Measurements from ENCODE around the gene PPP4R2. TPM values are rescaled to one million over a fixed set of nuclear protein-coding genes. Genes with fewer than 3 reads are reported as not detected.

PPP4R2 gene
- total and polyA plus RNA-seq, 2 of the 8 experiments (the other 6 are each of a cell fraction or from before 2014, with no cell fraction given): 11.5 to 89.9 TPM

- Histone ChIP-seq H3K4me3 (ENCODE audit: extremely low read depth in 1 of 4, insufficient read depth in 2 of 4, low read depth in 3 of 4, low read length in 4 of 4) (no peak overlapping the region), H3K4me2 (ENCODE audit: insufficient read depth in 1 of 2, low read depth in 2 of 2, low read length in 2 of 2) (peak overlapping the region in 1 of 2 experiments; percentile 37; a peak in 2 of 4 replicates), H3K27me3 (replicated peaks in 1 of 4; ENCODE audit: control insufficient read depth in 3 of 4, extremely low read depth in 1 of 4, insufficient read depth in 3 of 4, low read length in 3 of 4) (no peaks in the 10 kb centered on the region), H3K4me1 (replicated peaks in 1 of 4; ENCODE audit: control insufficient read depth in 3 of 4, insufficient read depth in 4 of 4, low read length in 3 of 4) (peaks cover 0 to 14% (median 3%) of the 10 kb centered on the region in 4 experiments; a peak in 3 of 7 replicates), H4K5ac (ENCODE audit: insufficient read length, low read depth, low read length) (no peak overlapping the region), H3K79me2 (ENCODE audit: control insufficient read depth in 1 of 2, insufficient read depth in 2 of 2, low read length in 2 of 2) (peaks cover 25 to 100% of the 10 kb centered on the region in 2 experiments), H2BK12ac (ENCODE audit: low read depth, low read length) (no peak overlapping the region), H4K8ac (ENCODE audit: extremely low read depth, insufficient read depth, low read length) (no peak overlapping the region), H3K23ac (ENCODE audit: insufficient read length) (no peak overlapping the region), H3K4ac (replicated peaks; ENCODE audit: insufficient read length, low read depth, low read length) (no peak overlapping the region), H2AK5ac (ENCODE audit: low read depth, low read length) (no peak overlapping the region), H2BK5ac (ENCODE audit: low read depth, low read length) (no peak overlapping the region), H2BK15ac (ENCODE audit: low read length) (no peak overlapping the region), H3K9ac (replicated peaks in 1 of 4; ENCODE audit: extremely low read depth in 1 of 4, low read depth in 3 of 4, low read length in 3 of 4) (no peak overlapping the region), H3K14ac (ENCODE audit: insufficient read length) (no peak overlapping the region), H3K9me3 (ENCODE audit: insufficient read depth in 2 of 2, low read depth in 1 of 2, low read length in 1 of 2) (no peaks in the 10 kb centered on the region), H2BK120ac (replicated peaks; ENCODE audit: low read depth, low read length) (no peak overlapping the region), H3K36me3 (ENCODE audit: control insufficient read depth in 2 of 4, insufficient read depth in 4 of 4, low read length in 3 of 4) (no peaks in the 10 kb centered on the region), H4K91ac (replicated peaks; ENCODE audit: insufficient read length, low read length) (no peak overlapping the region), H3K27ac (ENCODE audit: low read depth, low read length) (no peak overlapping the region), H3K23me2 (ENCODE audit: low read depth, low read length) (no peaks in the 10 kb centered on the region), H2BK20ac (ENCODE audit: low read length) (no peak overlapping the region), H4K20me1 (replicated peaks in 1 of 2; ENCODE audit: control insufficient read depth in 1 of 2, insufficient read depth in 2 of 2, low read length in 2 of 2) (peaks cover 25 to 28% of the 10 kb centered on the region in 2 experiments), H2AFZ (ENCODE audit: low read length) (no peak overlapping the region), H3K56ac (replicated peaks; ENCODE audit: insufficient read length, low read depth, low read length) (no peak overlapping the region), H3K18ac (ENCODE audit: extremely low read depth, low read length) (no peak overlapping the region), H3K79me1 (ENCODE audit: low read depth, low read length) (0 out of 2 replicates have a peak, but pooled peaks cover 5% of the 10 kb centered on the region)
- CTCF ChIA-PET (ENCODE audit: partially characterized antibody): interaction anchor here (0.9 kb wide), 1 partner anchor 20 kb away, joined by 3 read pairs; no protein-coding TSS in a partner anchor
- FAIRE-seq: no peak
- POLR2A ChIA-PET (ENCODE audit: partially characterized antibody): interaction anchor here (0.6 to 1.9 kb wide), 4 partner anchors 14 to 74 kb away, joined by 3 to 5 read pairs (median 4); partner anchors contain the start of gene PPP4R2
- DNase-seq (ENCODE audit: low read depth in 1 of 2, low spot score in 2 of 2): no peak
- WGBS, 2 experiments (ENCODE audit: extremely low coverage in 1 of 2, insufficient coverage in 1 of 2, insufficient read length in 1 of 2, insufficient replicate concordance in 2 of 2, low coverage in 1 of 2, low lambda C conversion rate in 2 of 2, missing lambda C conversion rate in 1 of 2): 76% methylated on average over 3 of the region's 3 CpGs; no CpG with 5 or more reads in 1 of the 2 experiments
- no peak for TF ChIP-seq GABPA (IDR thresholded peaks at IDR 0.05; ENCODE audit: borderline replicate concordance, insufficient read depth, low read length)
- no peak for TF ChIP-seq TBP (IDR thresholded peaks at IDR 0.05; ENCODE audit: low read depth, low read length)
- TF ChIP-seq ZNF274 (IDR thresholded peaks at IDR 0.05; ENCODE audit: borderline replicate concordance, extremely low read depth, low read length): no peak
- no peak for TF ChIP-seq SP1 (IDR thresholded peaks at IDR 0.05; ENCODE audit: low read depth, low read length)
- TF ChIP-seq PHF8 (conservative IDR thresholded peaks at IDR 0.05; ENCODE audit: low read depth, low read length): no peak
- TF ChIP-seq EP300 (IDR thresholded peaks at IDR 0.05; ENCODE audit: borderline replicate concordance in 1 of 2, low read depth in 2 of 2, low read length in 2 of 2): no peak
- no peak for TF ChIP-seq POU5F1 (IDR thresholded peaks at IDR 0.05; ENCODE audit: low read depth, low read length)
- no peak for TF ChIP-seq HDAC6 (IDR thresholded peaks at IDR 0.05; ENCODE audit: low read depth, low read length)
- no peak for TF ChIP-seq CHD1 (IDR thresholded peaks at IDR 0.05; ENCODE audit: low read depth, low read length)
- TF ChIP-seq SP2 (IDR thresholded peaks at IDR 0.05; ENCODE audit: low read length): no peak
- TF ChIP-seq SP4 (IDR thresholded peaks at IDR 0.05; ENCODE audit: low read length): no peak
Measured at GRCh38 chr3:73036694-73037591, 40.3 kb downstream of the PPP4R2 start.

Measured in H1 (cell line).